HG02610 (cell line): Measurements from ENCODE around the gene IMPDH2.

Experiments used
- ATAC-seq: cut with Tn5 transposase; IDR thresholded peaks from one replicate; pipeline ENCODE4 v1.9.1; 2021; ENCODE audit warnings: mild to moderate bottlenecking, moderate library complexity; ENCODE audit not compliant: unreplicated experiment

IMPDH2 gene

DNA sequence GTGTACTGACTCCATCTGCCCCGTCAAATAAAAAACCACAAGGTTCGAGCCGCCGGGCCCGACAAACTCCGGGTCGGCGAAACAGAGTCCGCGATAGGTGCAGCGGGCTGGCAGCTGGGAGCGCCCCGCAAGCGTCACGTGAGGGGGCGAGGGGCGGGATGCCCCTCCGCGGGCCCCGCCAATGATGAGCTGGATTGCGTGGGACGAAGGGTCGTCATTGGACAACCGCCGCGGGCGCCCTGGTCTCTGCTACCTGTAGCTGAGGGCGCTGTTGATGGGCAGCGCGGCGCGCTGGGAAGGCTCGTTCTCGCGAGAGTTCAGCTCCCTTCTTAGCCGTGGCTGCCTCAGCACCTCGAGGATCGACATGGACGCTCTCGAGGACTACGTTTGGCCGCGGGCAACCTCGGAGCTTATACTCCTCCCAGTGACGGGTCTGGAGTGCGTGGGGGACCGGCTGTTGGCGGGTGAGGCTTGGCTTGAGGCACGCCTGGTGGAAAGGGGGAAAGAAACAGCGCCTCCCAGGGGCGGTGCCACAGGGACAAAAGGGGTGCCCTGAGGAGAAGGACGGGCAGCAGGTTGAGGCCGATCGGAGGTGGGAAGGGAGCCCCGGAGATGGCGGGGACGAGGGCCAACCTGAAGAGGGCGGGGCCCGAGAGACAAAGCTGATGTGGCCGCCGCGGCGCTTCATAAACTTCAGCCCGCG is 22.0 kb downstream of the IMPDH2 start, which contains the start of gene WDR6:
WDR6 (plus strand) TSS at position 324 of the 703 bp plus-strand sequence; CDS start at position 365, 41 bp downstream.
- ATAC-seq, result peak; percentile 87

DNA sequence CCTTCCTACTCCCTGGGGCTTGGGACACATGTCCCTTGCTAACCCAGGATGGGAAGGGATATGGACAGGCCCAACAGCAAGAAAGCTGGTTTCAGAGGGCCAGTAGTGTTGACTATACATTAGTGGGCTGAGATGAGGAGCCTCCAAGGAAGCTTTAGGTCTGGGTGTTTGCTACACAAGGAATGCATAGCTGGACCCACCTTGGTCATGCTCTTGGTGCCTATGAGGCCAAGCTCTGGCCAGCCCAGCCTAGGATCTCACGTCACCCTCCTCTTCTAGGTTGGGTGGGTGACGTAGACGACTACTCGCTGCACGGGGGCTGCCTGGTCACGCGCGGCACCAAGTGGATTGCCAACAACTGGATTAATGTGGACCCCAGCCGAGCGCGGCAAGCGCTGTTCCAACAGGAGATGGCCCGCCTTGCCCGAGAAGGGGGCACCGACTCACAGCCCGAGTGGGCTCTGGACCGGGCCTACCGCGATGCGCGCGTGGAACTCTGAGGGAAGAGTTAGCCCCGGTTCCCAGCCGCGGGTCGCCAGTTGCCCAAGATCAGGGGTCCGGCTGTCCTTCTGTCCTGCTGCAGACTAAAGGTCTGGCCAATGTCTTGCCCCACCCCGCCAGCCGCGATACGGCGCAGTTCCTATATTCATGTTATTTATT is 22.7 kb downstream of the IMPDH2 start:
- no peak for ATAC-seq

- ATAC-seq, result no peak
These were observed 23.2 kb downstream of the IMPDH2 start for GRCh38 chr3:49005998-49006397.

DNA sequence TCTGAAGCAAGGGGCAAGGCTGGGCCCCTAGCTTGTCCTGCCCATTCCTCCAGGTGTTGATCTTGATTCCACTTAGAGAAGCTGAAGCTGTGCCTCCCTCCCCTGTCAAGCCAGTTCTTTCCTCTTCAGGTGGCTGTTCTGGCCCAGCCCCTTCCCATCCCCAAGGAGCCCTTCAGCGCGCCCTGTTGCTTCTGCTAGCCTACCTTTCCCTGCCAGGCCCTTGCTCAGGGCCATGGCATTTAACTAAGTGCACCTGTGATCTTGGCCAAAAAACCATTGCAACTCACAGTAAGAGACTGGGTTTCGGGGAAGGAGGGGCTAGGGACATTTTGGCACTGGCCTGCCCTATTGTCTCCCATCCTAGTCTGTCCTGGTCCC is 23.9 kb downstream of the IMPDH2 start:
- no peak for ATAC-seq

GRCh38 chr3:49004352-49005302 is 24.6 kb downstream of the IMPDH2 start:
- ATAC-seq, result no peak

GRCh38 chr3:49001155-49001554 is 28.0 kb downstream of the IMPDH2 start:
- ATAC-seq, result no peak

DNA sequence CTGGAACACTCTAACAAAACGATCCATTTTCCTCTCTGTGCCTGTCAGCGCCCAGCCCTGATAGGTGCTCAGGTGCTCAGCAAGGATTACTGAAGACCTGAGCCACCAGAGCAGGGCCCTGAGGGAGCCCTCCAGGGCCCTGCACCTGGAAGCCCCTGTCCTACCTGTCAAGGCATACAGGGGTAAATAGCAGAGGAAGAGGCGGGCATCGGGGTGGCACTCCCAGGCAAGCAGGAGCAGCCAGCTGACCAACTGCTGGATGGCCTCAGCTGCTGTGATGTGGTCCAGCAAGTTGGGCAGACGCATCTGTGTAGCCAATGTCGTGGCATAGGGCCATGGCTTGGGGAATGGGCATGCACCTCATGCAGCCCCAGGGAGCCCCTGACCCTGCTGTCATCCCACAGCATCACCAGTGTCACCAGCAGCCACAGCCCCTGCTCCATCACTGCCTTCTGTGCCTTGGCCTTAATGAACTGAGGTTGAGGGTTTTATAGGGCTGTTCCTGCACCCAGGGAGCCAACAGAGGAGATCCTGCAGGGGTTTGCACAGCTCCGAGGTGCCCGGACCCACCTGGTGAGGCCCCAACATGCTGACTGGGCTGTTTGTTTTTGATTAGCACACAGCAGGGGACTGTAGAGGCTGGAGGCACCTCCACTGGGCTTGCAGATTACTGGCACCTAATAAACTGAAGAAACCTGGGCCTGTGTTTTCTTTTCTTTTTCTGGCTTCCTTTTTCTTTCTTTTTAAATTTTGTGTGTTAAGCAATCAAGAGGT is 29.9 kb downstream of the IMPDH2 start:
- no peak for ATAC-seq

DNA sequence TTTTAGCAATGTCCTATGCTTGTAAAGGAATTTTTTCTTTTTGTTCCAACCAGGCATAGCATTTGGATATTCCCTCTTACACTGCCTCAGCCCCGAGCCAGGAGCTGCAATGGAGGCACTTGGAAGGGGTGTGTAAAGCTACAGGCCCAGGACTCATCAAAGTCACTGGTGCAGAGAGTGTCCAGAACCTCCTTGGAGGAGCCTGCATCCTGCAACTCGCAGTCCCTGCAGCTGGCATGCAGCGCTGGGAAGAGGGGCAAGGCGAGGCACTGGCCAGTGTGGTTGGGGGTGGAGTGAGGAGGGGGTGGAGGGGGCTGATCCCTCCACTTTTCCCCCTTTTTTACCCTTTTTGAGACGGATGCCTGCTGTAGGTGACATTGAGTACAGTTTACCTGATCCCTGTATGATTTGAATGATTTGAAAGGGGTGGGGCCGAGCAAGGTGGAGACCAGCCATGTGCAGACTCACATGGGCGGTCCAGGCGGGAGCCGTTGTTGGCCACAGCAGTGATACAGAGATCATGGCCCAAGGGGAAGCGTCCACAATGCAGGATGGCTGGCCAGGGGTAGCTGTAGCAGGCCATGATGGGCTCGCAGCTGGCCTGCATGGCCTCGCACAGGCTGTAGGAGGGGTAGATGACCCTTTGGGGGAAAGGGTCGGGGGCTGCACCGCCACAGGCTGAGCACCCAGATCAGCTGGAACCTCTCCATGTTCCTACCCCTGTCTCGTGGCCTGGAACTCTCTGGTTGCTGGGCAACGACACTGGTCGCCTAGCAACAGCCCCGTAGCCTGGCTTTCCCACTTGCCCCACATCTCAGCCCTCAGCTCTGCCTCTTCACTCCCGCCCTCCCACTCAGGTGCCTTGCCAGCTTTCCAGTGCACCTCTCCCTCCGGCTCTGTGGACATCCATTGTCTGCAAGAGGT is 31.2 kb downstream of the IMPDH2 start:
- no peak for ATAC-seq

- no peak for ATAC-seq
These were observed 32.0 kb downstream of the IMPDH2 start for GRCh38 chr3:48997102-48997635.

DNA sequence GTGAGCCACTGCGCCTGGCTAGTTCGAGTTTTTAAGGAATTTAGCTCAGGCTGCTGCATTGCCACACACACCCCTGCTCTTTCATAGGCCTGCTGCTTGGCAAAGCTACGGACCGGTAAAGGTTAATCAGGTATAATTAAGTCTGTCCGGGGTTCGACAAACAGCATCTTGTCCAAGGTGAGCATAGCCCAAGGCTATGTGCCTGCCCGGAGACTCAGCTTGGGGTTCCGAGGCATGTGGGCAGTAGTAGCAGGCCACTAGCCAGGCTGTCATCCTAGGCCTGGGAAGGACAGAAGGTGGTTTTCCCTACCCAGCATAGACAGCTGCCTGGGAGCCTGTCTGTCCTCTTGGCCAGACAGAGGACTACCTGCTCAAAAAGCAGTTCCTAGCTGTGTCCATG is 32.6 kb downstream of the IMPDH2 start:
- no peak for ATAC-seq

DNA sequence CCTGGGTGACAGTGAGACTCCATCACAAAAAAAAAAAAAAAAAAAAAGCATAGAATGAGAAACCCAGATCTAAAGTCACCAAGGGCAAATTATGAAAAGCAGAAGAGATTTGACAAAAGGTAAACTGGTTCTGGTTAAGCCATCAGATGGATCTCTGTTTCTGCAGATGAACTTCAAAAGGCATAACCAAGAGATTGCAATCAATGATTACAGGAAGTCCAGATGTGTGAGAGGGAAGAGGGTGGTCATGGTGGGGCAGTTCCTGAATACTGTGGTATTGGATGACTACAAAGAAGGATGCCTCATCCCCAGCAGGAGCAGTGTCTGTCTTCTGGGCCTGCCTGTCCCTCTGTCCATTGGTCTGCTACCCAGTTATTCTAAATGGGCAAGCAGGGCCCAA is 35.4 kb downstream of the IMPDH2 start:
- no peak for ATAC-seq

DNA sequence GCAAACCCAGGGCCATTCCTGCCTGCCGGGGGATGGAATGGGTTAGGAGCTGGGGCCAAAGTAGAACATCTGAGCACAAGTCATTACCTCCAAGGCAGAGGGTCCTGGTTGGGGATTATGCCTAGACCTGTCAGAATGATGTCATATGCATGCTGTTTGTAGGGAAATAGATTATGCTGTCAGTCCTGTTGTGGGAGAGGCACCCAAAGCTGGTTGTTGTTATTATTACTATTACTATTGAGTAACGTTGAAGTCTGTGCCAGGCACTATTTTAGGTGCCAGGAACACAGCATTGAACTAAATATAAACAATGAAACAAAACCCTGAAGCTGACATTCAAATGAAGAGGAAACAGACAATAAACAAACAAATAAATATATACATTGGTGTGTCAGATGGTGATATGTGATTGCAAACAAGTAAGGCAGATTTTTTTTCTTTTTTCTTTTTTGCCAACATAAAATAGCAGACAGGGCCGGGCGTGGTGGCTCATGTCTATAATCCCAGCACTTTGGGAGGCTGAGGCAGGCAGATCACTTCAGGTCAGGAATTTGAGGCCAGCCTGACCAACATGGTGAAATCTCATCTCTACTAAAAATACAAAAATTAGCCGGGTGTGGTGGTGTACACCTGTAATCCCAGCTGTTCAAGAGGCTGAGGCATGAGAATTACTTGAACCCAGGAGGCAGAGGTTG is 37.2 kb downstream of the IMPDH2 start:
- ATAC-seq, result no peak

GRCh38 chr3:48990636-48991469 is 38.3 kb downstream of the IMPDH2 start:
- ATAC-seq, result no peak

DNA sequence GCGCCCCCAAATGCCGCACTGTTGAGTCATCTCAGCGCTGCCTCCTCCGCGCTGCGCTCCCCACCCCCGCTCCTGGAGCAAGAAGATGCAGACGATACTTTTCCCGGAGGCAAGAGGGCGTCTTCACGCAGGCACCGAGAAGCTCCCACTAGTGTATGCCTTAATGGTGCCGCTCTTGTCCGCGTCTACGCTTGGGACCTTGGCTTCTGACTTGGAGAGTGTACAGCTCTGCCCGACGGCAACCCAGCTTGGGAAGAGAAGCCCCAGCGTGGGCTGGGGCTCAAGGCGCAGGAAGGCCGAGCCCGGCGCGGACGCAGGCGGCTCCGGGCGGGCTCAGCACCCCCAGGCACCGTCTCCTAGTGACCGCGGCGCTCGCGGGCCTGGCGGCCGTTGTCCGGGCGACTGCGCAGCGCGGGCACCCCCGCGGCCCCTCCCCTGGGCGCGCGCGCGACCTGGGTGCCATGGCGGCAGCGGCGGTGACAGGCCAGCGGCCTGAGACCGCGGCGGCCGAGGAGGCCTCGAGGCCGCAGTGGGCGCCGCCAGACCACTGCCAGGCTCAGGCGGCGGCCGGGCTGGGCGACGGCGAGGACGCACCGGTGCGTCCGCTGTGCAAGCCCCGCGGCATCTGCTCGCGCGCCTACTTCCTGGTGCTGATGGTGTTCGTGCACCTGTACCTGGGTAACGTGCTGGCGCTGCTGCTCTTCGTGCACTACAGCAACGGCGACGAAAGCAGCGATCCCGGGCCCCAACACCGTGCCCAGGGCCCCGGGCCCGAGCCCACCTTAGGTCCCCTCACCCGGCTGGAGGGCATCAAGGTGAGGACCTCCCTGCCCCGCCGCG is 39.2 kb downstream of the IMPDH2 start, which contains the start of gene P4HTM:
P4HTM (plus strand) TSS at position 446 of the 840 bp plus-strand sequence; CDS start at position 462, 16 bp downstream.
- ATAC-seq, result peak; percentile 51

- no peak for ATAC-seq
These were observed 39.9 kb downstream of the IMPDH2 start for GRCh38 chr3:48989126-48989795.

- no peak for ATAC-seq
These were observed 43.3 kb downstream of the IMPDH2 start for GRCh38 chr3:48985831-48986376.
